Measurements from ENCODE around the gene RAB6A. TPM values are rescaled to one million over a fixed set of nuclear protein-coding genes. Genes with fewer than 3 reads are reported as not detected.

RAB6A gene
- total RNA-seq, 1 donor from 2014 or later, result 82.4 TPM

Other genes starting within 250 kb of the RAB6A start
- gene FAM168A, start 163.0 kb downstream of the RAB6A start, total RNA-seq, result 18.1 TPM
- 0.20 TPM for gene PLEKHB1, start 114.5 kb downstream of the RAB6A start, total RNA-seq
- gene MRPL48, start 26.8 kb upstream of the RAB6A start, total RNA-seq, result 30.6 TPM
- 27.0 TPM for gene COA4, start 115.8 kb upstream of the RAB6A start, total RNA-seq
- 14.3 TPM for gene PAAF1, start 115.9 kb upstream of the RAB6A start, total RNA-seq
- gene DNAJB13, start 190.0 kb upstream of the RAB6A start, total RNA-seq, result not detected
- gene UCP2, start 221.8 kb upstream of the RAB6A start, total RNA-seq, result 22.9 TPM
- 0.39 TPM for gene UCP3, start 248.0 kb upstream of the RAB6A start, total RNA-seq

All from skin of body (tissue), 1 donor.